Activated T-helper 17 cell treated with anti-CD3 and anti-CD28 coated beads, Interleukin-2, amount 50 U/mL, for 72 hours (primary cell): ENCODE data around the gene PCDH19. TPM values are rescaled to one million over a fixed set of nuclear protein-coding genes. Genes with fewer than 3 reads are reported as not detected.

ENCODE experiments used
- ATAC-seq: fragments of 150-1000 bp; cut with Tn5 transposase; replicated peaks from 2 replicates; pipeline ENCODE4 v1.10.0; 2021; ENCODE audit warnings: mild to moderate bottlenecking, moderate library complexity
- H3K27ac Mint-ChIP-seq: one replicate; pipeline ENCODE4 v1.8.0; 2022; ENCODE audit warnings: mixed read lengths
- H3K27me3 Mint-ChIP-seq: one replicate; pipeline ENCODE4 v1.8.0; 2022; ENCODE audit warnings: mixed read lengths
- H3K36me3 Mint-ChIP-seq: one replicate; pipeline ENCODE4 v1.8.0; 2022; ENCODE audit warnings: low read depth, mild to moderate bottlenecking, mixed read lengths
- H3K4me1 Mint-ChIP-seq: one replicate; pipeline ENCODE4 v1.8.0; 2022; ENCODE audit warnings: mixed read lengths
- H3K4me3 Mint-ChIP-seq: one replicate; pipeline ENCODE4 v1.8.0; 2022; ENCODE audit warnings: mild to moderate bottlenecking, mixed read lengths
- H3K9me3 Mint-ChIP-seq: one replicate; pipeline ENCODE4 v1.8.0; 2022; ENCODE audit warnings: mixed read lengths
- total RNA-seq, 2 donors: library from RNA; stranded (reverse); gene quantifications; one replicate each; pipeline ENCODE4 v1.2.3, GENCODE V29; 2022

The PCDH19 gene
- total RNA-seq, 2 donors from 2014 or later = not detected

- H3K4me1 Mint-ChIP-seq = no peaks in the 10 kb centered on the region
- no peaks in the 10 kb centered on the region for H3K36me3 Mint-ChIP-seq
- H3K4me3 Mint-ChIP-seq = no peak overlapping the region
- H3K9me3 Mint-ChIP-seq = no peaks in the 10 kb centered on the region
- H3K27me3 Mint-ChIP-seq = no peaks in the 10 kb centered on the region
- no peak for ATAC-seq
- no peak overlapping the region for H3K27ac Mint-ChIP-seq
Measured at GRCh38 chrX:100296183-100296753, 113.8 kb downstream of the PCDH19 start.

DNA sequence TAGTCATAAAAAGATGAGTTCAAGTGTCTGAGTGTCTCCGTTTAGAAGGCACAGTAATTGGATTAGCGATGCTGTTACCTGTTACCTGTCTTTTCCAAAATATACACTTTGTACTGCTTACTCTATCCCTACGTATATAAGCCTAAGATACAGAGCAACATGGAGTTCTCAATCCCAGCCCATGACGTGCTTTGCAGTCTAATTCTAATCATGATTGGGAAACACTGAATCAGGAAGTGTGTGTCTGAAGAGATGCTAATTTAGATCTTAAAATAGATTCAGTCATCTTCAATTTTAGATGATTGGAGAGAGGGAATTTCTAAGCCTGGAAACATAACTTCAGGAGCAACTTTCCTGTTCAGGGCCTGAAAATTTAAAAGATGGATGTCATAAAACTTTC is 115.1 kb downstream of the PCDH19 start:
- Mint-ChIP-seq H3K27ac (no peak overlapping the region), H3K9me3 (no peaks in the 10 kb centered on the region), H3K4me1 (no peaks in the 10 kb centered on the region), H3K27me3 (no peaks in the 10 kb centered on the region), H3K36me3 (no peaks in the 10 kb centered on the region), H3K4me3 (no peak overlapping the region)
- no peak for ATAC-seq

DNA sequence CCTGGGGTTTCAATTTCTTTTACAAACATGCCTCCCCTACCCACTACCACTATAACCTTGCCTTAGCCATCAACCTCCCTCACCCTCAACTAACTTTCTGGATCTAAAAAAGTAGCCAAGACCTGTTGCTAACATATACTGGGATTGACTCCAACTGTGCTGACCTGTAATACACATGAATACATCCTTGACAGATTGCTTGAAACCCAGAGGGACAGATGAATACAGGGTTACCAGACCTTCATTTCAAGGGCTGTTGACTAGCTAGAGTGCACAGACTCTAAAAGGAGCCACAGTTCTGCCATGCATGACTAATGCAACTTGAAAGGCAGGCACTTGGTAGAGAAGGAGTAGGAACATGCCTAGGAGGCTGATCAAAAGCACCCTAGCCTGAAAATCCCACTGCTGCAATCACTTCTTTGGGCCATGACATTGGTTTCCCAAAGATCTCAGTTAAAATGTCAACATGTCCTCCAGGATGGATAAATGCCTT is 121.0 kb downstream of the PCDH19 start:
- Mint-ChIP-seq H3K27ac (no peak overlapping the region), H3K9me3 (no peaks in the 10 kb centered on the region), H3K36me3 (no peaks in the 10 kb centered on the region), H3K4me1 (no peaks in the 10 kb centered on the region), H3K27me3 (no peaks in the 10 kb centered on the region), H3K4me3 (no peak overlapping the region)
- no peak for ATAC-seq

GRCh38 chrX:100277231-100277630 is 132.8 kb downstream of the PCDH19 start:
- Mint-ChIP-seq H3K4me1 (no peaks in the 10 kb centered on the region), H3K27me3 (no peaks in the 10 kb centered on the region), H3K4me3 (no peak overlapping the region), H3K9me3 (no peaks in the 10 kb centered on the region), H3K27ac (no peak overlapping the region), H3K36me3 (no peaks in the 10 kb centered on the region)
- no peak for ATAC-seq

- H3K36me3 Mint-ChIP-seq = no peaks in the 10 kb centered on the region
- no peak for ATAC-seq
- no peaks in the 10 kb centered on the region for H3K4me1 Mint-ChIP-seq
- H3K27ac Mint-ChIP-seq = no peak overlapping the region
- no peaks in the 10 kb centered on the region for H3K27me3 Mint-ChIP-seq
- no peak overlapping the region for H3K4me3 Mint-ChIP-seq
- no peaks in the 10 kb centered on the region for H3K9me3 Mint-ChIP-seq
Measured at GRCh38 chrX:100274916-100275315, 135.2 kb downstream of the PCDH19 start.

DNA sequence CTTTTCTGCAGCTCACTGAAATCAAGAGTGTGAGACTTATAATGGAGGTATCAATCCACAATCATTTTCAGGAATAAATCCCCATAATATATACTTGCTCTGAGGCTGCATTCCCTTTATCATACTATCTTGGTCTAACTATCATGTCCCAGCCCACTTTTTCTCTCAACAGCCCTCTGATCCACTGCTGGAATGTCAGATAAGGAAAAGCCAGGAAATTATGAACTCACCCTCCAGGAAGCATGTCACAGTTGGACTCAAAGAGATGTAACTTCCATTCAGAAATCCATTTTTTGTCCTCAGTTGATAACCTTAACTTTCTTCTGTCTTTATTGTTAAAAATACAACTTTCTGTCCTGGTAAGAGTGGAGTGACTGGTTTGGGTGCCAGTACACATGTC is 144.9 kb downstream of the PCDH19 start:
- H3K4me1 Mint-ChIP-seq = no peaks in the 10 kb centered on the region
- no peak overlapping the region for H3K27ac Mint-ChIP-seq
- H3K4me3 Mint-ChIP-seq = no peak overlapping the region
- H3K27me3 Mint-ChIP-seq = no peaks in the 10 kb centered on the region
- no peak for ATAC-seq
- no peaks in the 10 kb centered on the region for H3K36me3 Mint-ChIP-seq
- peaks cover 3% of the 10 kb centered on the region for H3K9me3 Mint-ChIP-seq

GRCh38 chrX:100264200-100264599 is 145.9 kb downstream of the PCDH19 start:
- H3K4me3 Mint-ChIP-seq = no peak overlapping the region
- no peaks in the 10 kb centered on the region for H3K4me1 Mint-ChIP-seq
- H3K9me3 Mint-ChIP-seq = peaks cover 3% of the 10 kb centered on the region
- ATAC-seq = peak; percentile 32
- H3K36me3 Mint-ChIP-seq = no peaks in the 10 kb centered on the region
- H3K27ac Mint-ChIP-seq = no peak overlapping the region
- H3K27me3 Mint-ChIP-seq = no peaks in the 10 kb centered on the region

DNA sequence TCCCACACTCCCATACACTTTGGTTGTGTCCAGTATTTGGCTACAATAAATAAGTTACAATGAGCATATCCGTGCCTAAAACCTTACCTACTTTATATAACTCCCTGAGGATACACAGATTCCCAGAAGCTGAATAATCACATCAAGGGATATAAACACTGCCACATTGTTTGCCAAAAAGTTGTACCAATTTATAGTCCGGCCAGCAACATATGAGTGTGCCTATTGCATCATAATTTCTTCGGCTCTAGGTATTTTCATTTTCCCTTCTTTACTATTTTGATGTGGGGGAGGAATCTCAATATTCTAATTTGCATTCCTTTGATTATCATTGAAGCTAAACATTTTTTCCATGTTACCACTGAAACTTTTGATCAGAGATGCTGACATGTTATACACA is 146.4 kb downstream of the PCDH19 start:
- Mint-ChIP-seq H3K4me1 (no peaks in the 10 kb centered on the region), H3K27ac (no peak overlapping the region), H3K4me3 (no peak overlapping the region), H3K9me3 (peaks cover 3% of the 10 kb centered on the region), H3K27me3 (no peaks in the 10 kb centered on the region), H3K36me3 (no peaks in the 10 kb centered on the region)
- no peak for ATAC-seq

DNA sequence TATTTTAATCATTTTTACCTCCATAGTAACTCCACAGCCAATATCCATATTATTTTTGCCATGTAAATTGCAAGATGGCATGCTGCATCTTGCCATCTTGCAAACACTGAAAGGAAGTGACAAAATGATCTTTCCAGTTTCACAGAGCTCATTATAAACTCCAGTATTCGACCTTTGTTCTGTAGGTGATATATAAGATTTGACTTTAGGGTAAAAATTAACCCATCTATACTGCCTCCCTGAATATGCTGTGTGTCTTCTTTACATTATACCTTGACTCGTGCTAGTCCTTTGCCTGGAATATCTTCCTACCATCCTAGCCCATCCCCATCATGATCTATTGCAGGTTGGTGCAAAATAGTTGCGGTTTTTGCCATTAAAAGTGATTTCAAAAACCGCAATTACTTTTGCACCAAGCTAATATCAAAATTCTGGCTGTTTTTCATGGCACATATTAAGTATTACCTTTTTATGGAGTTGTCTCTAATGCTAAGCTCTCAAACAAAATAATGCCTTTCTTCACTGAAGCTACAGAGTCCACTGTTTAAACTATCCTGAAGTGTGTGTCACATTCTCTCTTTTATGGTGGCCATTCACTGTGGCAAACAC is 161.1 kb downstream of the PCDH19 start:
- H3K36me3 Mint-ChIP-seq = no peaks in the 10 kb centered on the region
- H3K4me1 Mint-ChIP-seq = no peaks in the 10 kb centered on the region
- no peak overlapping the region for H3K27ac Mint-ChIP-seq
- ATAC-seq = no peak
- H3K27me3 Mint-ChIP-seq = no peaks in the 10 kb centered on the region
- peaks cover 3% of the 10 kb centered on the region for H3K9me3 Mint-ChIP-seq
- H3K4me3 Mint-ChIP-seq = no peak overlapping the region

GRCh38 chrX:100247826-100248225 is 162.2 kb downstream of the PCDH19 start:
- no peaks in the 10 kb centered on the region for H3K4me1 Mint-ChIP-seq
- H3K27me3 Mint-ChIP-seq = no peaks in the 10 kb centered on the region
- H3K27ac Mint-ChIP-seq = no peak overlapping the region
- no peaks in the 10 kb centered on the region for H3K36me3 Mint-ChIP-seq
- ATAC-seq = no peak
- H3K9me3 Mint-ChIP-seq = peaks cover 3% of the 10 kb centered on the region
- H3K4me3 Mint-ChIP-seq = no peak overlapping the region

DNA sequence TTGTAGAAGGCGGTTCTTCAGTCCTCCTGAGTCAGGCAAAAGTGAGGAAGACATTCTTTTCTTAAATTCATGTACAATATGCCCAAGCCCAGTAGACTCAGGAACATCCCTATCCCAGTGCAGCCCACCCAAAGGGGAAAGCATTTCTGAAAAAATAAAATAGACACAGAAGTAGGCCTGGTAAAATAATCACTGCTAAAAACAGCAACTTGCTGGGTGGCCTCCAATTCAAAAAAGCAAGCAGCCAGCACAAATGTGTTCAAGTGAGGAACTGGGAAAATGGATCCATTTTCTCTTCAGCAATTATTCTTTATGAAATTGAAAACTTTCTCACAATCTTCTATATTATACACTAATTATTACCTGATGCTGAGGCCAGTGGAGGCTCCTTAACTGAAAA is 165.4 kb downstream of the PCDH19 start:
- ATAC-seq = no peak
- Mint-ChIP-seq H3K9me3 (no peaks in the 10 kb centered on the region), H3K4me1 (no peaks in the 10 kb centered on the region), H3K4me3 (no peak overlapping the region), H3K27me3 (no peaks in the 10 kb centered on the region), H3K36me3 (no peaks in the 10 kb centered on the region), H3K27ac (no peak overlapping the region)

Other genes with a start within 250 kb of the PCDH19 start
- not detected for gene TNMD, start 174.7 kb upstream of the PCDH19 start, total RNA-seq
- gene TSPAN6, start 226.5 kb upstream of the PCDH19 start, total RNA-seq = not detected
- gene SRPX2, start 233.9 kb upstream of the PCDH19 start, total RNA-seq = not detected